Measurements from ENCODE around the gene DACT1.

- TF ChIP-seq HDAC6 (IDR thresholded peaks at IDR 0.05; ENCODE audit: unreplicated experiment) (no peak), POLR2AphosphoS5 (IDR thresholded peaks at IDR 0.05; ENCODE audit: low read length) (no peak), TARDBP (IDR thresholded peaks at IDR 0.05; ENCODE audit: borderline replicate concordance) (no peak), USF2 (IDR thresholded peaks at IDR 0.05; ENCODE audit: borderline replicate concordance, low read depth, low read length) (no peak), FOXM1 (IDR thresholded peaks at IDR 0.05; ENCODE audit: low read depth, low read length) (no peak), RCOR1 (conservative IDR thresholded peaks at IDR 0.05; ENCODE audit: low read depth, low read length) (no peak)
Observed at GRCh38 chr14:58599707-58600106, 38.1 kb upstream of the DACT1 start.
